Activated naive CD4-positive, alpha-beta T cell treated with anti-CD3 and anti-CD28 coated beads, Interleukin-2, amount 50 U/mL, for 72 hours (primary cell): Measurements from ENCODE around the gene DLX4. TPM values are rescaled to one million over a fixed set of nuclear protein-coding genes. Genes with fewer than 3 reads are reported as not detected.

Source experiments
- ATAC-seq, 2 donors: fragments of 150-1000 bp; cut with Tn5 transposase; 2 replicates each; pipeline ENCODE4 v1.10.0; 2021; ENCODE audit warnings: mild to moderate bottlenecking in 2 of 2, moderate library complexity in 2 of 2
- DNase-seq, 2 donors: peaks; one replicate each; pipeline ENCODE4 v3.0.0; 2021 to 2022; ENCODE audit warnings: low spot score in 2 of 2
- H3K27ac Mint-ChIP-seq, 2 donors: one replicate each; pipeline ENCODE4 v1.8.0; 2022; ENCODE audit warnings: mild to moderate bottlenecking in 2 of 2, mixed read lengths in 2 of 2
- H3K36me3 Mint-ChIP-seq, 2 donors: one replicate each; pipeline ENCODE4 v1.8.0; 2022; ENCODE audit warnings: mixed read lengths in 2 of 2
- H3K9me3 Mint-ChIP-seq, 2 donors: one replicate each; pipeline ENCODE4 v1.8.0; 2022; ENCODE audit warnings: mixed read lengths in 2 of 2
- total RNA-seq, 2 donors: library from RNA; stranded (reverse); gene quantifications; one replicate each; pipeline ENCODE4 v1.2.3, GENCODE V29; 2022

DLX4 gene
- total RNA-seq, 2 donors from 2014 or later: 0.27 to 0.56 TPM

- H3K36me3 Mint-ChIP-seq: peaks cover 11 to 13% of the 10 kb centered on the region in 2 donors
- H3K27ac Mint-ChIP-seq: no peak overlapping the region
- DNase-seq (no peak), ATAC-seq (no peak)
- H3K9me3 Mint-ChIP-seq: peaks cover 14 to 27% of the 10 kb centered on the region in 2 donors
Observed at GRCh38 chr17:50014471-50015088, 45.6 kb downstream of the DLX4 start.

- Mint-ChIP-seq H3K9me3 (peaks cover 14 to 26% of the 10 kb centered on the region in 2 donors), H3K36me3 (peaks cover 11 to 13% of the 10 kb centered on the region in 2 donors), H3K27ac (no peak overlapping the region)
- DNase-seq (no peak), ATAC-seq (no peak)
Observed at GRCh38 chr17:50015146-50015545, 46.2 kb downstream of the DLX4 start.

- ATAC-seq: no peak
- peaks cover 7 to 12% of the 10 kb centered on the region in 2 donors for H3K9me3 Mint-ChIP-seq
Observed at GRCh38 chr17:50018909-50019308, 49.9 kb downstream of the DLX4 start.

GRCh38 chr17:50020841-50021599 is 52.0 kb downstream of the DLX4 start:
- H3K27ac Mint-ChIP-seq: no peak overlapping the region
- H3K9me3 Mint-ChIP-seq: peaks cover 0 to 3% of the 10 kb centered on the region in 2 donors
- ATAC-seq (no peak), DNase-seq (no peak)
- H3K36me3 Mint-ChIP-seq: no peaks in the 10 kb centered on the region

More at GRCh38 chr17:50018909-50019308, 49.9 kb downstream of the DLX4 start:
- Mint-ChIP-seq H3K36me3 (peaks cover 5 to 6% of the 10 kb centered on the region in 2 donors), H3K27ac (no peak overlapping the region)
- no peak for DNase-seq

- no peaks in the 10 kb centered on the region for H3K36me3 Mint-ChIP-seq
- ATAC-seq (no peak), DNase-seq (no peak)
- no peak overlapping the region for H3K27ac Mint-ChIP-seq
- peaks cover 0 to 3% of the 10 kb centered on the region in 2 donors for H3K9me3 Mint-ChIP-seq
Observed at GRCh38 chr17:50021681-50022370, 52.8 kb downstream of the DLX4 start.

- Mint-ChIP-seq H3K9me3 (peaks cover 0 to 3% of the 10 kb centered on the region in 2 donors), H3K36me3 (no peaks in the 10 kb centered on the region), H3K27ac (no peak overlapping the region)
- no peak for DNase-seq
- no peak for ATAC-seq
Observed at GRCh38 chr17:50022463-50023130, 53.6 kb downstream of the DLX4 start.

- Mint-ChIP-seq H3K27ac (no peak overlapping the region), H3K36me3 (no peaks in the 10 kb centered on the region), H3K9me3 (peaks cover 0 to 3% of the 10 kb centered on the region in 2 donors)
- ATAC-seq (no peak), DNase-seq (no peak)
Observed at GRCh38 chr17:50023520-50023919, 54.5 kb downstream of the DLX4 start.

Other genes with a start within 250 kb of the DLX4 start
- gene FAM117A, start 205.1 kb upstream of the DLX4 start, total RNA-seq: 10 to 100 TPM; 13.3 to 25.0 TPM
- gene KAT7, start 180.5 kb upstream of the DLX4 start, total RNA-seq: 100 to 1,000 TPM in 1 of 2 donors, 10 to 100 TPM in 1; 75.4 to 119 TPM
- not detected for gene TAC4, start 121.1 kb upstream of the DLX4 start, total RNA-seq
- under 1 TPM in 1 of 2 donors, not detected in 1; 0.10 TPM for gene DLX3, start 26.0 kb downstream of the DLX4 start, total RNA-seq
- gene ITGA3, start 86.9 kb downstream of the DLX4 start, total RNA-seq: 10 to 100 TPM in 1 of 2 donors, 1 to 10 TPM in 1; 7.4 to 40.7 TPM
- 10 to 100 TPM; 14.3 to 18.7 TPM for gene PDK2, start 126.2 kb downstream of the DLX4 start, total RNA-seq
- gene SAMD14, start 161.0 kb downstream of the DLX4 start, total RNA-seq: 1 to 10 TPM; 1.3 to 4.4 TPM
- gene PPP1R9B, start 181.5 kb downstream of the DLX4 start, total RNA-seq: 100 to 1,000 TPM in 1 of 2 donors, 10 to 100 TPM in 1; 74.4 to 112 TPM
- under 1 TPM; 0.31 to 0.41 TPM for gene SGCA, start 196.8 kb downstream of the DLX4 start, total RNA-seq
- 1 to 10 TPM in 1 of 2 donors, under 1 TPM in 1; 0.48 to 3.0 TPM for gene COL1A1, start 232.4 kb downstream of the DLX4 start, total RNA-seq